Right lobe of liver (tissue), 6 donors: ENCODE results near the gene KRT76. TPM values are rescaled to one million over a fixed set of nuclear protein-coding genes. Genes with fewer than 3 reads are reported as not detected.

Experiments
- ATAC-seq, 4 donors: fragments of 200-7000 bp; cut with Tn5 transposase; one replicate each; pipeline ENCODE4 v1.9.1; 2020; ENCODE audit warnings: mild to moderate bottlenecking in 4 of 4, moderate library complexity in 4 of 4
- DNase-seq, 3 donors: peaks; one replicate each; pipeline ENCODE4 v3.0.0-alpha.2; 2020
- H3K27ac ChIP-seq, 3 donors: fragments of 200-600 bp; one replicate each; pipeline ENCODE4 v1.8.0; 2022
- H3K27me3 ChIP-seq, 2 donors: fragments of 200-600 bp; one replicate each; pipeline ENCODE4 v1.8.0; 2022
- H3K36me3 ChIP-seq, 4 donors: fragments of 200-600 bp; sonication (generic) in 1 of 4; one replicate each; pipeline versions ENCODE4 v1.5.1 to v1.8.0; 2017 to 2022; ENCODE audit warnings: control low read depth in 1 of 4
- H3K4me1 ChIP-seq, 4 donors: fragments of 200-600 bp; sonication (generic) in 1 of 4; one replicate each; pipeline versions ENCODE4 v1.5.1 to v1.8.0; 2017 to 2022; ENCODE audit warnings: control low read depth in 1 of 4
- H3K4me3 ChIP-seq, 3 donors: fragments of 200-600 bp; one replicate each; pipeline ENCODE4 v1.8.0; 2022
- H3K9me3 ChIP-seq, 4 donors: fragments of 200-600 bp; sonication (generic) in 1 of 4; one replicate each; pipeline versions ENCODE4 v1.5.1 to v1.8.0; 2017 to 2022; ENCODE audit warnings: control low read depth in 1 of 4
- CTCF ChIP-seq, 4 donors: fragments of 200-600 bp in 3 of 4; fragments of 450-650 bp in 1 of 4; IDR thresholded peaks; one replicate each; pipeline versions ENCODE4 v1.5.1 to v1.8.0; 2016 to 2022; ENCODE audit warnings: antibody characterized with exemption in 4 of 4, mild to moderate bottlenecking in 2 of 4
- POLR2A ChIP-seq: fragments of 450-650 bp; IDR thresholded peaks from one replicate; pipeline ENCODE4 v1.6.1; 2017; ENCODE audit warnings: antibody characterized with exemption, mild to moderate bottlenecking
- WGBS: methylation state at CpG from one replicate; pipeline ENCODE4 v1.1.6; 2018; ENCODE audit warnings: low coverage, low lambda C conversion rate; ENCODE audit not compliant: insufficient coverage; ENCODE audit errors: missing lambda C conversion rate; 5-methylcytosine and 5-hydroxymethylcytosine counted together
- intact Hi-C, 2 donors: fragments of 100-400 bp; cut with DNase I; formaldehyde crosslinking; loops; one replicate each; pipeline versions ENCODE4 v1.11.2 to v1.14.1; 2022
- small RNA-seq, 2 experiments: library from RNA; depleted of rRNA; stranded (forward); fragments of <200 nt; gene quantifications; one replicate each; pipeline ENCODE3, GENCODE V24; 2016
- total RNA-seq, 6 experiments: library from RNA; depleted of rRNA in 2 of 6; stranded (reverse); fragments of >200 nt in 2 of 6; fragmentation: NEBNext Ultra II Directional in 3 of 6; extraction: Animal tissue kit (Norgen Biotek cat#: 25700) in 3 of 6; gene quantifications; one replicate each; pipeline versions ENCODE4 v1.1.0 to v1.2.4, GENCODE V29; 2016 to 2023
- donor health status: DM: no; HTN: yes; CAD: no.
- donor health status: DM: no; HTN: no; CAD: no.
- donor health status: DM: no; HTN: no; CAD: no.
- donor health status: DM: no; HTN: yes; CAD: no.
- donor health status: DM: no; HTN: yes; CAD: no.

KRT76 gene
- total RNA-seq, 6 experiments from 2014 or later = not detected

- WGBS = no CpG with 5 or more reads among the region's 3 CpGs
- ATAC-seq = no peak
- no peak for DNase-seq
- Histone ChIP-seq H3K4me1 (no peaks in the 10 kb centered on the region), H3K36me3 (no peaks in the 10 kb centered on the region), H3K27me3 (no peaks in the 10 kb centered on the region), H3K27ac (no peak overlapping the region), H3K9me3 (no peaks in the 10 kb centered on the region), H3K4me3 (no peak overlapping the region)
- intact Hi-C loops = no loop called here
- TF ChIP-seq CTCF (IDR thresholded peaks at IDR 0.05) (no peak), POLR2A (no peak)
Observed at GRCh38 chr12:52724384-52724783, 52.8 kb downstream of the KRT76 start.

- H3K9me3 ChIP-seq = no peaks in the 10 kb centered on the region
- H3K4me3 ChIP-seq = no peak overlapping the region
- H3K36me3 ChIP-seq = no peaks in the 10 kb centered on the region
- intact Hi-C loops = no loop called here
- no peaks in the 10 kb centered on the region for H3K4me1 ChIP-seq
- WGBS = 35% methylated on average over 2 of the region's 2 CpGs
- H3K27me3 ChIP-seq = no peaks in the 10 kb centered on the region
- no peak overlapping the region for H3K27ac ChIP-seq
- TF ChIP-seq POLR2A (no peak), CTCF (IDR thresholded peaks at IDR 0.05) (no peak)
- DNase-seq (no peak), ATAC-seq (no peak)
Observed at GRCh38 chr12:52722680-52723079, 54.5 kb downstream of the KRT76 start.

GRCh38 chr12:52721838-52722470, 55.2 kb downstream of the KRT76 start:
- no peak overlapping the region for H3K27ac ChIP-seq
- no peaks in the 10 kb centered on the region for H3K36me3 ChIP-seq
- H3K4me1 ChIP-seq = no peaks in the 10 kb centered on the region
- intact Hi-C loops = no loop called here
- TF ChIP-seq POLR2A = no peak
- TF ChIP-seq CTCF (IDR thresholded peaks at IDR 0.05) = no peak
- DNase-seq (no peak), ATAC-seq (no peak)
- no peak overlapping the region for H3K4me3 ChIP-seq
- no peaks in the 10 kb centered on the region for H3K27me3 ChIP-seq
- WGBS = 27% methylated on average over 3 of the region's 3 CpGs
- no peaks in the 10 kb centered on the region for H3K9me3 ChIP-seq

GRCh38 chr12:52720365-52720886, 56.7 kb downstream of the KRT76 start:
- DNase-seq (no peak), ATAC-seq (no peak)
- TF ChIP-seq CTCF (IDR thresholded peaks at IDR 0.05) (no peak), POLR2A (no peak)
- Histone ChIP-seq H3K27me3 (no peaks in the 10 kb centered on the region), H3K4me3 (no peak overlapping the region), H3K27ac (no peak overlapping the region), H3K36me3 (no peaks in the 10 kb centered on the region), H3K9me3 (no peaks in the 10 kb centered on the region), H3K4me1 (no peaks in the 10 kb centered on the region)
- intact Hi-C loops = no loop called here
- WGBS = 56% methylated on average over 3 of the region's 8 CpGs

Small RNAs within 50 kb of the gene (small RNA-seq; reads per million reads assigned to genes)
- gene AC107016.2 = 0 reads per million in 2 experiments

Other genes starting within 250 kb of the KRT76 start
- gene KRT71, start 224.2 kb downstream of the KRT76 start, total RNA-seq = not detected
- not detected for gene KRT74, start 203.5 kb downstream of the KRT76 start, total RNA-seq
- not detected for gene KRT72, start 175.9 kb downstream of the KRT76 start, total RNA-seq
- gene KRT73, start 158.8 kb downstream of the KRT76 start, total RNA-seq = not detected
- gene KRT2, start 125.1 kb downstream of the KRT76 start, total RNA-seq = not detected
- gene KRT1, start 96.9 kb downstream of the KRT76 start, total RNA-seq = not detected
- gene KRT77, start 73.8 kb downstream of the KRT76 start, total RNA-seq = not detected
- not detected for gene KRT3, start 18.8 kb upstream of the KRT76 start, total RNA-seq
- gene KRT4, start 36.8 kb upstream of the KRT76 start, total RNA-seq = not detected
- gene KRT79, start 57.0 kb upstream of the KRT76 start, total RNA-seq = not detected
- not detected for gene KRT78, start 71.6 kb upstream of the KRT76 start, total RNA-seq
- gene KRT8, start 127.7 kb upstream of the KRT76 start, total RNA-seq = 1,000 to 10,000 TPM in 1 of 6 experiments, 100 to 1,000 TPM in 5; 149 to 1,003 (median 436) TPM
- gene KRT18, start 171.8 kb upstream of the KRT76 start, total RNA-seq = 1,000 to 10,000 TPM in 2 of 6 experiments, 100 to 1,000 TPM in 4; 148 to 1,377 (median 478) TPM
- gene EIF4B, start 229.1 kb upstream of the KRT76 start, total RNA-seq = 100 to 1,000 TPM; 143 to 270 (median 180) TPM